PC-3 (cell line): Measurements from ENCODE around the gene KSR1.

Experiments
- CTCF ChIP-seq: fragments of 300-600 bp; sonication (generic); conservative IDR thresholded peaks from 2 replicates; pipeline ENCODE4 v1.5.1; 2017; ENCODE audit warnings: antibody characterized with exemption, low read depth, mild to moderate bottlenecking, low read length
- EZH2 ChIP-seq: fragments of 300-600 bp; sonication (generic); IDR thresholded peaks from one replicate; pipeline ENCODE4 v1.6.1; 2017; ENCODE audit warnings: antibody characterized with exemption, mild to moderate bottlenecking, low read length; ENCODE audit not compliant: unreplicated experiment
- EZH2phosphoT487 ChIP-seq: fragments of 300-600 bp; sonication (generic); IDR thresholded peaks from 2 replicates; pipeline ENCODE4 v1.6.1; 2018; ENCODE audit warnings: mild to moderate bottlenecking, antibody characterized with exemption, low read length, borderline replicate concordance

DNA sequence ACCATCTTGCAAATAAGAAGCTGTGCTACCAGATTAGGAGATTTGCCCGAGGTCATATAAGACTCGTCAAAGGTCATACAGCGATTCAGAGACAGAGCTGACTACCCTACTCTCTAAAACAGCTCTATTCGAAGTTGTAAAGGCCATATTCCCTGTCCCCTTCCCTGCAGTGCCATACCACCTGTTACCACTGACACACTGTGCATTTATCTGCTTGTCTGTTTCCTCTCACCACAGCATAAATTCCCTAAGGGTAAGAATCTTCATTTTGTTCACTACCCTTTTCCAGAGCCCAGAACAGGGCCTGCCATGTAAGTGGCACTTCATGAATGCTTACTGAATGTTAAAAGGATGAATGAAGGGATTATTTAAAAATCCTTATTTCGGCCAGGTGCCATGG lies 3.4 kb upstream of the KSR1 start:
- no peak for TF ChIP-seq CTCF
- TF ChIP-seq EZH2phosphoT487 = no peak
- TF ChIP-seq EZH2 = no peak
